HG03565 (cell line): Measurements from ENCODE around the gene ZBTB39.
"Not testable (repeated sequence)": the region's sequence is repeated elsewhere in the genome, so short reads cannot be mapped to it uniquely, and the experiment has no call there.

ENCODE experiments used
- ATAC-seq: cut with Tn5 transposase; IDR thresholded peaks from one replicate; pipeline ENCODE4 v1.9.1; 2021; ENCODE audit warnings: mild to moderate bottlenecking, moderate library complexity; ENCODE audit not compliant: unreplicated experiment

ZBTB39 gene, protein sequence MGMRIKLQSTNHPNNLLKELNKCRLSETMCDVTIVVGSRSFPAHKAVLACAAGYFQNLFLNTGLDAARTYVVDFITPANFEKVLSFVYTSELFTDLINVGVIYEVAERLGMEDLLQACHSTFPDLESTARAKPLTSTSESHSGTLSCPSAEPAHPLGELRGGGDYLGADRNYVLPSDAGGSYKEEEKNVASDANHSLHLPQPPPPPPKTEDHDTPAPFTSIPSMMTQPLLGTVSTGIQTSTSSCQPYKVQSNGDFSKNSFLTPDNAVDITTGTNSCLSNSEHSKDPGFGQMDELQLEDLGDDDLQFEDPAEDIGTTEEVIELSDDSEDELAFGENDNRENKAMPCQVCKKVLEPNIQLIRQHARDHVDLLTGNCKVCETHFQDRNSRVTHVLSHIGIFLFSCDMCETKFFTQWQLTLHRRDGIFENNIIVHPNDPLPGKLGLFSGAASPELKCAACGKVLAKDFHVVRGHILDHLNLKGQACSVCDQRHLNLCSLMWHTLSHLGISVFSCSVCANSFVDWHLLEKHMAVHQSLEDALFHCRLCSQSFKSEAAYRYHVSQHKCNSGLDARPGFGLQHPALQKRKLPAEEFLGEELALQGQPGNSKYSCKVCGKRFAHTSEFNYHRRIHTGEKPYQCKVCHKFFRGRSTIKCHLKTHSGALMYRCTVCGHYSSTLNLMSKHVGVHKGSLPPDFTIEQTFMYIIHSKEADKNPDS

DNA sequence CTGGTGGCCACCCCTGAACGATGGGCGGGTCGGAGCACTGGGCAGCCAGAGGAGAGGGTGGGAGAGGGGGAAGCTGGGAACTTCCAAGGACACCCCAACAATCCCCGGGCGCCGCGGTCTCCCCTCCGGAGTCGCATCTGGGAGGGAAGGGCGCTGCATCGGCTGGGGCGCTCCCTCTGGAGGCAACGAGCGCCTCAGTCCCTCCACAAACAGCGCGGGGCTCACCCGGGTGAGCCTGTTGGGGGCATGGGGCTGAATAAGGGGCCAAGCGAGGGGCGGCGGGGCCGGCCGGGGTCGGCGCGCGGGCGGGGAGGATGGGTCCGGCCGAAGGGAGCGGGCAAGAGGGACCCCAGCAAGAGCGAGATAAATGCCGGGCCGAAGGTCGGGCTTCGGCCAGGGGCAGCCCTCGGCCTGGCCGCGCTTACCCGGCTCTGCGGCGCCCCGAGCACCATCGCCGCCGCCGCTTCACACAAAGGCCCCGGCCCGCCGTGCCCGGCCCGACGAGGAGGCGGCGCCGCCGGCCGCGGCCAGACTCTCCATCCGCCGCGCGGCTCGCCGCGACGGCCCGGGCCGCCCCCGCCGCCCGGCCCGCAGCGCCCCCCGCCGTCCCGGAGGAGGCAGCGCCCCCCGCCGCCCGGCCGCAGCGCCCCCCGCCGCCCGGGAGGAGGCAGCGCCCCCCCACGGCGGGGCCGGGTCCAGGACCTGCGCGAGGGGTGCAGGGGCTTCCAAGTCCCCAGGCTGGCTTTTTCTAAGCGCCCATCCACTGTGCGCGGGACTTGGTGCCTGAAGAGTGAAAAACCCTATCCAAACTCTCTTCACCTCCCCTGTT, at the start of gene ZBTB39:
ZBTB39 (minus strand) TSS at position 567 of the 829 bp plus-strand sequence. CDS start 1,629 bp downstream, outside the sequence.
- peak; percentile 48 for ATAC-seq

DNA sequence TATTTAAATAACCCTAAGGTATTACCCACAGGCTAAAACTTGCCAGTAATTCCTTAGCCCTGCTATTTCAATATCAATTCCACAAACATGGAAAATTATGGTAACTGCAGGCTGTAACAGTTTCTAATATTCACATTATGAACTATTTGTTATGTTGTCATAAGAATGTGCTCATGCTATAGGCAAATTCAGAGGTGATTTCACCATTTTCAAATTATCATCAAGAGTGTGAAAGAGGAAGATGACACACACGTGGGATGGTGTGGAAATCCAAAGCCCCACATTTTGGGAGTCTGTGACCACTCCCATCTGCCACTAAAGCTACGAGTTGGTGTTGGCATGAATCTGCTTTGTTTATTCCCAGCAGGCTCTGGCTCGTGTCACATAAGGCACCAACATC, 49.5 kb upstream of the ZBTB39 start:
- no peak for ATAC-seq

DNA sequence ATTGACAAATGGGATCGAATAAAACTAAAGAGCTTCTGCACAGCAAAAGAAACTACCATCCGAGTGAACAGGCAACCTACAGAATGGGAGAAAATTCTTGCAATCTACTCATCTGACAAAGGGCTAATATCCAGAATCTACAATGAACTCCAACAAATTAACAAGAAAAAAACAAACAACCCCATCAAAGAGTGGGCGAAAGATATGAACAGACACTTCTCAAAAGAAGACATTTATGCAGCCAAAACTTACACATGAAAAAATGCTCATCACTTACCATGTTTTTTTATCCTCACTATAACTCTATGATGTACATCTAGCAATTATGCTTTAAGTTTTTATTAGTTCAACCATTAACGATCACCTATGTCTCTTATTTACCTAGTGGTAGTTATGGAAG, 47.6 kb upstream of the ZBTB39 start:
- not testable (repeated sequence) for ATAC-seq

DNA sequence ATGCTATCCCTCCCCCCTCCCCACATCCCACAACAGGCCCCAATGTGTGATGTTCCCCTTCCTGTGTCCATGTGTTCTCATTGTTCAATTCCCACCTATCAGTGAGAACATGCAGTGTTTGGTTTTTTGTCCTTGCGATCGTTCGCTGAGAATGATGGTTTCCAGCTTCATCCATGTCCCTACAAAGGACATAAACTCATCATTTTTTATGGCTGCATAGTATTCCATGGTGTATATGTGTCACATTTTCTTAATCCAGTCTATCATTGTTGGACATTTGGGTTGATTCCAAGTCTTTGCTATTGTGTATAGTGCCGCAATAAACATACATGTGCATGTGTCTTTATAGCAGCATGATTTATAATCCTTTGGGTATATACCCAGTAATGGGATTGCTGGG, 46.8 kb upstream of the ZBTB39 start:
- not testable (repeated sequence) for ATAC-seq

DNA sequence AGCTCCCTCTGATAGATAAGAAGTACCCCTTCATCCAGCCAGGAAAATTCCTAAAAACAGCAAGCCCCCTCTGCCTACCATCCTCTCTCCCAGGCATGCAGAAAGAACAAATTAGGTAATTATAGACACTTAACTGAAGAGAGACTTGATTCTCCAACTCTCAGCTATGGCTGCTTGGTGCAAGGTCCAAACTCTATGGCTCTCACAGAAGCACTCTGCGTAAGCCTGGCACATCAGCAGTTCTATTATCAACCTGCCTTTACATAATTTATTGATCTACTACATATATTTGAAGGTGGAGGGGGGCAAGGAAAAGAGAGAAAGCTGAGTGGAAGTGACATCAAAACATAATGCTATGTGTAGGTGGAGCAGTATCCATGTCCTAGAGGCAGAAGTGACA, 44.7 kb upstream of the ZBTB39 start:
- no peak for ATAC-seq

DNA sequence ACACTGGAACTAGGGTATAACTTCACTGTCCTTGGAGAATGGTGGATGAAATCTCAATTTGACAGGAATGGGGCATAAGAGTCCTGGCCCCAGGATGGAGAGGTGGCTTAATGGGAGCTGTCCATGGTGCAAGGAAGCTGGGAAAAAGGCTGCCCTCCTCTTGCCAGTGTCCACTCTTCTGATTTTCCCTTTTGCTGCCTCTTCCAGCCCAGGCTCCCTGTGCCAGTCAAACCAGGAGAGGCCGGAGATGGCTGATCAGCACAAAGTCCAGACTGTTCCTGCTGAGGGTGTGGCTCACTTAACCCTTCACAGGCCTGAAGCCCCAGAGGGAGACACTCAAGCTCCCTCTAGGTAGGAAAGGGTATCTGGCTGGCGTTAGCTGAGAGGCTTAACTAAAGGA, 43.5 kb upstream of the ZBTB39 start, which contains the start of gene MYO1A:
MYO1A (minus strand) TSS at position 240 of the 400 bp plus-strand sequence. CDS start 1,806 bp downstream, outside the sequence.
- no peak for ATAC-seq

DNA sequence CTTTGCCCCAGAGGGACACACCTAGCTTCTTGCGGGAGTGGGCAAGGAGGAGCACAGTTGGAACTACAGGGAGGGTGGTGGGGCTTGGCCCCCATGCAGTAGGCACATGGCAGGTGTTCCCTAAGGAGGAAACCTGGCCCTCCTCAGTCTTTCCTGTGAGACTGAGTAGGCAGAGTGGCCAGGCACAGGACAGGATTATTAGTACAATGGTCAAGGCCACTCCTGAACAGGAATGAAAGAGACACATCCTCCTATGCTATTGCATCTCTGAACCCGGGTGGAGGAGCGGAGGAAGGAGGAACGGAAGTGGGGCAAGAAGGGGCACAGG, 42.7 kb upstream of the ZBTB39 start:
- no peak for ATAC-seq

DNA sequence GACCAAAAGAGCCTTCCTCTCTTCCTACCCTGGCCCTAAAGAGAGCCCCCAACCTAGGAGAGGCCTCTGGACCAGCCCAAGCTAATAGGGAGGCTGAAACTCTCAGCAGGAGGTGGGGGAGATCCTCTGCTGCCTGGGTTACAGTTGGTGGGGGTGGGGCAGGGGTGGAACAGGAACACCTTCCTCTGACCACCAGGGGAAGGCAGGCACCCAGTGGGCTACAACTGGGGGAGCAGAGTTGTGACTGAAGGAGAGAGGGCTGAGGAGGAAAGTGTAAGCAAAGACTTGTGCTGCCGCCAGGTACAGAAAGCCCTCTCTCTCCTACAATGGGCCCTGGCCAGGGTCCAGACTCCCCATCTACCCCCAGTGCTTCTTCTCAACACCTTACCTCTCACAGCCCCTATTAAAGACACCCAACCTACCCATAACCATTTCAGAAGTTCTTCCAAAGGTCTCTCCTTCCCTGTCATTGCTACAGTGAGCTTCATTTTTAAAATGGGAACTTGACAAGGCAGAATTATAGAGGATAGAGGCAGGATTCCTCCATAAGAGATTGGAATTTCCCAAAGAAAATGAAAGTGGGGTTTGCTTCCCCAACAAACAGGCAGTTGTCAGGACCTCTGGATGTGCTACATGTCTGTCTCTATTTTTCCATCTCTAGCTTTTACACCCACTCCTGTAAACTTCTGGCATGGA, 42.2 kb upstream of the ZBTB39 start:
- ATAC-seq: no peak

DNA sequence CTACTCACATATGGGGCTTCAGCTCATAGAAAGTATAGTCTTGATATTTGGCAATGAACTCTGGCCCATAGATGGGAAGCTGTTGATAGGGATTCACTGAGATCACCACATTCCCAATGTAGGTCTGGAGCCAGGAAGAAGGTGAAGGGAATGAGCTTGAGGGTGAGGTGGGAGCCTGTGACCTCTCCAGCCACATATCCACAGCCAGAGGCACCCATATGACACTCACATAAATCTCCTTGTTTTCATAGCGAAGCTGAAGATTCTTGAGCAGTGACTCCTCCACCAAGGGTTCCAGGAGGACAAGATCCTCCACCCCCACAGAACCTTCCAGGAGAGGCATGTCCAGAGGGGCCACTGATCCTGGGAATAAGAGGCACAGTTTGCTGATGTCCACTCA, 41.6 kb upstream of the ZBTB39 start:
- ATAC-seq: no peak

DNA sequence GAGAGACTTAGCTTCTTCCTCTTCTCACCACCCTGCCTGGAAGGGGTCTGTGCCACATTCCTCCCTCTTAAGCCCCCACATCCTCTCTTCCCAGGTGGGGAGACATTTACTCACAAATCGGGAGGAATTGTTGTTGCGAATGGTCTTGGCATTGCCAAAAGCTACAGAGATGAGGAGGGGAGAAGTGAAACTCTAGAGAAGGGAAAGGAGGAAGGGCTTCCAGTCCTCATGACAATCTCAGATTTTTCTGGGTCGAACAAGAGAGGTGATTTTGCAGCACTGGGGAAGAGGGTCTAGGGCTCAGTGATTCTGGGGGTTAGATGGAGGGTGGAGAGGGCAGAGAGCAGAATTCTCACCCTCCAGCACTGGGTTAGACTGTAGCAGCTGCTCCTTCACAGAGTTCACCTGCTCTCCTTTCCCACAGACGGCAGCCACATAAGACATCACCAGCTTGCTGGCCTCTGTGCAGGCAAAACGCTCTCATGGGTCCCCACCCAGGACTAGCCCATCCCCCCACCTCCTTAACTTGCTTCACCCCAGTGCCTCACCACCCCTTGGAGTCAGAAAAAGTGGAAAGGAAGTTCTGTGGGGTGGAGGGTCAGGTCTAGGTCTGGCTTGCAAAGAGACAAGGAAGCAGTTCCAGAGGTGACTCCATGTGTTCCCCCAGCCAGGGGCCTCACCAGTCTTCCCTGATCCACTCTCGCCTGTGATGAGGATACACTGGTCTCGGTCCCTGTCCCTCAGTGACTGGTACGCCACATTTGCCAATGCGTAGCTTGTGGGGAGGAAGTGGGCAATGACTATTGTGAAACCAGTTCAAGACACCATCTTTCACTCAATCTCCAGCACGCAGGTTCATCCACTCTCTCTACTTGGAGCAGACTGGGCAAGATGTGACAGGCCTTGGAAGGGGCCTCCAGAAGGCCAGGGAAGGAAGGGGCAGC, 40.9 kb upstream of the ZBTB39 start:
- ATAC-seq: no peak

DNA sequence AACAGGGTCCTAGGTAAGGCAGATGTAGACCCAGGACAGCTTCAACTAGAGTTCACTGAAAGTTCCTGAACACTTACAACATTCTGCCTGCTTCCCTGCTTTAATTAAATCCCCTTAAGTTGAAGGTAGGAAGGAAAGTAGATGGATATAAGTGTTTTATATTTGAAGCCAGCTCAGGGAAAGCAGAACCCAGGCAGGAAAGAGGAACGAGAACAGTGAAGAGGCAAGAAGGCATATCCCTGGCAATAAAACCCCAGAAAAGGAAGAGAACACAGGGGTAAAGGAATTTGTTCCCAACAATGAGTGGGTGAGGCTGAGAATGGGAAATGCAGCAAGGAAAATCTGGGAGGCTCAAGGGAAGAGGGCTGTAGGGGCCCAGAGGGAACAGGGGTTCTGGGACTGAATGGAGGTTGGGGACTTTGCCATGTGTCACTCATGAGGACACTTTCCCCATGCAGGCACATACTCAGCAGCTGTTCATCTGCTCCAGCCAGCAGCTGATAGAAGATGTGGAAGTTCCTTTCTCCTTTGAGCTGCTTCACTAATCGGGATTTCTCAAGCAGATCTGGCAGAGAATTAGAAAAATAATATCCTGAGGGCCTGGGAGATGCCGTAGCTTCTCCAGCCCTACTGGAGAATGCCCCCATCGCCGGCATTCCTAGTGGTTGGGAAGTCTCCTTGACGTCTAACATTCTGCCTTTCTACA, 39.9 kb upstream of the ZBTB39 start:
- no peak for ATAC-seq

DNA sequence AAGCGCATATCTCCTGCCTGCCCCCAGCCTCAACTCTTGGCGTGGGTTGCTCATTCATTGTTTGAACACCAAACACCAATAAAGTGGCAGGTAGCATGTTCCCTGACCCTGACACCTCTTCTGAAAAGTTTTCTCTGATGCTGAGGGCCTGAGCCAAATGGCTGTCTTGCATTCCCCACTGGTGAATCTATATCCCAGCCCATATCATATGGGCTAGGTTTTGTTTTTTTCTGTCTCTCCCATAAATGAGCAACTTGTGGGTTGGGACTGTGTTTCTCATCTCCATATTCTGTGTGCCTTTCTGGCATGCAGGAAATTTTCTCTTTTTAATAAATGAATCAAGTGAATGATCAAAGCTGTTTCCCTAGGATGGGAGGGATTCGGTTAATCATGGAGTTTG, 38.5 kb upstream of the ZBTB39 start:
- ATAC-seq: no peak

DNA sequence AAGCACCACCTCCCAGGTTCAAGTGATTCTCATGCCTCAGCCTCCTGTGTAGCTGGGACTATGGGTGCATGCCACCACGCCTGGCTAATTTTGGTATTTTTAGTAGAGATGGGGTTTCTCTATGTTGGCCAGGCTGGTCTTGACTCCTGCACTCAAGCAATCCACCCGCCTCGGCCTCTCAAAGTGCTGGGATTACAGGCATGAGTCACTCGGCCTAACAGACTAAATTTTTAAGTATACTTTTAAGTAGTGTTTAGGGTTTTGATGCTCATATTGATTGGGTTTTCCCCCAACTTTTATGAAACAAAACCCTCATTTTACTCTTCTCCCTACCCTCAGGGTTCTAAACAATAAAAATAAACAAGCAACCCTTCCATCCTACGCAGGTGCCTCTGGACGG, 38.1 kb upstream of the ZBTB39 start:
- no peak for ATAC-seq

DNA sequence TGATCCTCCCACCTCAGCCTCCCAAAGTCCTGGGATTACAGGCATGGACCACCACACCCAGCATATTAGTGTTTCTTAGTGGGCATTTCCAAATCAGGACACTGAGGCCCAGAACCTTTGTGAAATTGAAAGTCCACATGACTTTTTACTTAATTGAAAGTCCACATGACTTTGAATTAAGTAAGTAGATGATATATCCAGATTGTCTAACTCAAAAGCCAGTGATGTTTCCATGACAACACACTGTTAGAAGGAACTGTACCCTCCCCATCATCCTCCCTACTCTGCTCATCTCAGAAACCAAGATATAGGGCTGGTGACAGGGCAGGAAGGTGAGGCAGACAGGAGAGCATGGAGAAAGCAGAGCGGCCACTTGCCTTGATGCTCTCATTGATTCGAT, 36.3 kb upstream of the ZBTB39 start:
- no peak for ATAC-seq

DNA sequence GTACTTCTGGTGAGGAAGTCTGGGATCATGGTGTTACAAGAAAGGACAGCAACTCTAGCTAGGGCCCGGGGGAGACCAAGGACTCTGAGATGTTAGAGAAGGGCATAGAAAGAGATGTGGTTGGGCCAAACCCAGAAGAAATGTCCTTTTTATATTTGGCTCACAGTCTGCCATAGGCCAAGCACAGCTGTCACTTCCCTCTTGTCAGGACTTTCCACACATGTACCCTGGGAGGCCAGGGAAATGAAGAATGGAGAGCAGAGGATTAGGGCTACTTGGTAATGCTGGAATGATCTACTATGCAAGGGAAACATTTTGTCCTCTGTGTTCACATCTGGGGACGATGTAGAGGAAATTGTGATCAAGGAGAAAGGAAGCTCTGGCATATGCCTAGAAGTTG, 34.4 kb upstream of the ZBTB39 start:
- no peak for ATAC-seq

DNA sequence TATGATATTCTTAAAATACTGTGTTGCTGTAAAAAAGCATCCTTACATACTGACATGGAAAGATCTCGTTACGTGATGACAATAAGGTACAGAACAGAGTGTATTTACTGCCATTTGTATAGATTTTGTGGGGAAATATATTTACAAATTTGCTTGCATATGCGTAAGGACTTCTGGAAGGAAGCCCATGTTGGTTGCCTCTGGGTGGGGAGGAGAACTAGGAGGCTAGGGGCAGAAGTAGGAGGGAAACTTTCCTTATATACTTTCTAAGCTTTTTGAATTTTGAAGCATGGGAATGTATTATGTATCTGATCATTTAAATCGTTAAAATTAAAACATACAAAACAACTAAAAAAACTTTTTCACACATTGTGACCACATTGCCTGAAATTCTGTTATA, 33.9 kb upstream of the ZBTB39 start:
- ATAC-seq: no peak

DNA sequence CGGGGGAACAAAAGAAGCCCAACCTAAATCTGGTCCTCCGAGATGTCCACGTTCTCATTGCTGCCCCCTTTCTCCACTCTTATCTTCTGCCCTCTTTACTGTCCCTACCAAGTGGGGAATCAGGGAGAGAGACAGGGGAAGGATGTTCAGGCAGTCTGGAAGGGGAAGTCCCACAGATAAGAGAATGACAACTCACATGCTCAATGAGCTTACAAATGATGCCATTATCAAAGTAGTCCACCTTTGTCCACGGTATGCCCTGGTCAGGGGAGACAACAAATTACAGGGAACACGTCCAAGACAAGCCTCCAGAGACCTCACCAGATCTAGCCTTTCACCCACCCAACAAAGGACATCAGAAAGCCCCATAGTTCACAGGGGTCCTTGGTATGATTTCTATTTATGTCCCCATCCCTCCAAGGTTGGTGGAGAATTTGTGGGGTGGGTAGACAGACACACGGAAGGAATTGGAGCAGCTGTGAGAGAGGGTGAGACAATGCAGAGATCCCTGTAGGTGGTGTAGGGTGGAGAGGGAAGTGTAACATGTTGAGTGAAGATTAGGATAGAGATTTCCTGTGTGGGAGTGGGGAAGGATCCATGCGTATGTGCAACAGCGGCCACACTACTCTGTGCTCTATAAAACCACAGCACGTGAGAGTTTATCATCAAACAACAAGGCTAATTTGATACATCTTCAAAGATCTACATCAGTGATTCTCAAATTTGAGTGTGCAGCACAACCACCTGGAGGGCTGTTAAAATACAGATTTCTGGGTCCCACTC, 32.9 kb upstream of the ZBTB39 start:
- no peak for ATAC-seq

DNA sequence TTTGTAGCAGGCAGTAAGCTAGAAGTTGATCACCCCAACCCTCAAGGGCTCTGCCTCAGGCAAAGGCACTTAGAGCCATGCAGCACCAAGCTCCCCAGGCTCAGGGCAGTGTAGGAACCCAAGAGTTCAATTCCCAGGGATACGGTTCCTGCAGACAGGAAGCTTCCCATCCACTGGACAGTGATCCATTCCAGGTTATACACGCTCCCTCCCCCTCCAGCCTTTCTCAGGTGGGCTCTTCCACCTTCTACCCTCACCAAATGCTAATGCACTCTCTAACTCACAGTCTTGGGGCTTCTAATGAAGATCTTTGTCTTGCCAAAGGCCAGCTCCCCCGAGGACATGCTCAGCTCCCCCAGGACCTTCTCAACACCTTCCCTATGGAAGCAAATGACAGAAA, 30.9 kb upstream of the ZBTB39 start:
- no peak for ATAC-seq
